HepG2 (cell line): ENCODE results near the gene LTB4R. TPM values are rescaled to one million over a fixed set of nuclear protein-coding genes. Genes with fewer than 3 reads are reported as not detected.
A peak's percentile ranks its signal among the peaks of the same experiment; 100 is the strongest.

Source experiments
- ARID3A ChIP-seq: IDR thresholded peaks from 2 replicates; pipeline ENCODE4 v1.6.1; 2012; ENCODE audit warnings: low read depth, low read length, improper control_type of control experiment
- CHD2 ChIP-seq: IDR thresholded peaks from 2 replicates; pipeline ENCODE4 v1.6.1; 2011; ENCODE audit warnings: low read depth, low read length, improper control_type of control experiment
- CREB3 ChIP-seq: sonication (generic); formaldehyde crosslinking; IDR thresholded peaks from 2 replicates; pipeline ENCODE4 v1.5.0; 2020; ENCODE audit warnings: missing genetic modification reagents
- HDAC2 ChIP-seq: sonication (generic); formaldehyde crosslinking; IDR thresholded peaks from 2 replicates; pipeline ENCODE4 v1.4.0; 2020; ENCODE audit warnings: missing genetic modification reagents
- IKZF4 ChIP-seq: sonication (generic); formaldehyde crosslinking; IDR thresholded peaks from 2 replicates; pipeline ENCODE4 v1.5.1; 2020; ENCODE audit warnings: borderline replicate concordance, mild to moderate bottlenecking, low read depth, missing genetic modification reagents; ENCODE audit errors: not compliant biosample characterization
- KDM2A ChIP-seq: sonication (generic); formaldehyde crosslinking; IDR thresholded peaks from 2 replicates; pipeline ENCODE4 v1.4.0; 2020; ENCODE audit warnings: low read depth, missing genetic modification reagents, borderline replicate concordance
- KLF9 ChIP-seq: IDR thresholded peaks from 2 replicates; pipeline ENCODE4 v1.6.1; 2016; ENCODE audit warnings: low read depth
- MED1 ChIP-seq: sonication (generic); formaldehyde crosslinking; IDR thresholded peaks from 2 replicates; pipeline ENCODE4 v1.4.0; 2020; ENCODE audit warnings: missing genetic modification reagents
- NFYB ChIP-seq: sonication (generic); formaldehyde crosslinking; IDR thresholded peaks from 2 replicates; pipeline ENCODE4 v1.4.0; 2020; ENCODE audit warnings: missing genetic modification reagents
- NR2C2 ChIP-seq: sonication (generic); formaldehyde crosslinking; IDR thresholded peaks from 2 replicates; pipeline ENCODE4 v1.4.0; 2020; ENCODE audit warnings: missing genetic modification reagents, mild to moderate bottlenecking, moderate library complexity, borderline replicate concordance
- NR2F2 ChIP-seq: IDR thresholded peaks from 2 replicates; pipeline ENCODE4 v1.6.1; 2012; ENCODE audit warnings: low read depth, inconsistent platforms, borderline replicate concordance
- RAD51 ChIP-seq: fragments of 450-650 bp; IDR thresholded peaks from 2 replicates; pipeline ENCODE4 v1.6.1; 2016; ENCODE audit warnings: borderline replicate concordance
- RARG ChIP-seq: sonication (generic); formaldehyde crosslinking; IDR thresholded peaks from 2 replicates; pipeline ENCODE4 v1.4.0; 2020; ENCODE audit warnings: low read depth, mild to moderate bottlenecking, missing genetic modification reagents
- STAT6 ChIP-seq: sonication (generic); formaldehyde crosslinking; IDR thresholded peaks from 2 replicates; pipeline ENCODE4 v1.4.0; 2020; ENCODE audit warnings: missing genetic modification reagents, mild to moderate bottlenecking, borderline replicate concordance
- ZFP36 ChIP-seq: fragments of 150-350 bp; IDR thresholded peaks from 2 replicates; pipeline ENCODE4 v1.6.1; 2018; ENCODE audit warnings: borderline replicate concordance, low read length, low read depth; ENCODE audit not compliant: partially characterized antibody
- ZNF275 ChIP-seq: sonication (generic); formaldehyde crosslinking; IDR thresholded peaks from 2 replicates; pipeline ENCODE4 v1.8.0; 2022; ENCODE audit warnings: missing genetic modification reagents, mild to moderate bottlenecking, inconsistent platforms, borderline replicate concordance
- ZNF383 ChIP-seq: sonication (generic); formaldehyde crosslinking; IDR thresholded peaks from 2 replicates; pipeline ENCODE4 v1.4.0; 2020; ENCODE audit warnings: missing genetic modification reagents, mild to moderate bottlenecking, borderline replicate concordance
- ZNF670 ChIP-seq: sonication (generic); formaldehyde crosslinking; IDR thresholded peaks from 2 replicates; pipeline ENCODE4 v1.8.0; 2022; ENCODE audit warnings: mild to moderate bottlenecking, missing genetic modification reagents, borderline replicate concordance
- polyA plus RNA-seq, 8 experiments: library from polyadenylated mRNA; depleted of rRNA in 3 of 8; stranded (reverse) in 7 of 8; unstranded in 1 of 8; fragments of >200 nt; fragmentation: Illumina TruSeq in 4 of 8; extraction: Trizol in 4 of 8; gene quantifications; 2 replicates each; pipeline versions ENCODE4 v1.2.1 to v1.2.3, GENCODE V29; 2011 to 2016; ENCODE audit warnings: low read depth in 4 of 8, missing spikeins in 1 of 8, mixed read lengths in 1 of 8; ENCODE audit not compliant: insufficient read depth in 1 of 8
- total RNA-seq, 5 experiments: library from RNA; depleted of rRNA; stranded (reverse); fragments of >200 nt; fragmentation: Illumina TruSeq; extraction: Trizol; gene quantifications; 2 replicates each; pipeline ENCODE4 v1.2.3, GENCODE V29; 2016; ENCODE audit warnings: low read depth in 1 of 5

Gene LTB4R
- total and polyA plus RNA-seq, 2 of the 13 experiments (the other 11 are each of a cell fraction or from before 2014, with no cell fraction given): 3.2 to 8.2 TPM

GRCh38 chr14:24297190-24297964 lies 13.9 kb upstream of the LTB4R start (continued):
- TF ChIP-seq CREB3 (CRISPR knock-in tag) (0 out of 2 replicates have a peak, but pooled peaks have one; percentile 74), CHD2 (no peak), NR2F2 (no peak), KLF9 (CRISPR knock-in tag) (0 out of 2 replicates have a peak, but pooled peaks have one; percentile 26), NR2C2 (no peak; the same call in 1 of the 2 replicates), HDAC2 (CRISPR knock-in tag) (peak; percentile 75), KDM2A (CRISPR knock-in tag) (no peak), MED1 (peak; percentile 36; the same call in 1 of the 2 replicates), ZNF670 (CRISPR knock-in tag) (no peak), IKZF4 (CRISPR knock-in tag) (no peak), NFYB (0 out of 2 replicates have a peak, but pooled peaks have one; percentile 29), RAD51 (0 out of 2 replicates have a peak, but pooled peaks have one; percentile 4), ZNF383 (CRISPR knock-in tag) (no peak), ARID3A (no peak), ZFP36 (no peak), ZNF275 (no peak), RARG (CRISPR knock-in tag) (no peak), STAT6 (no peak)
